ENCODE data around the gene MYCBP. TPM values are rescaled to one million over a fixed set of nuclear protein-coding genes. Genes with fewer than 3 reads are reported as not detected.

The MYCBP gene
- total RNA-seq, 1 donor from 2014 or later, result 14.5 TPM

- no peak for TF ChIP-seq CTCF (IDR thresholded peaks at IDR 0.05; ENCODE audit: borderline replicate concordance)
- H3K9me3 ChIP-seq (replicated peaks), result peaks cover 6% of the 10 kb centered on the region
- intact Hi-C loops (cut with micrococcal nuclease), result no loop called here
- H3K27me3 ChIP-seq (ENCODE audit: low read depth), result peaks cover 100% of the 10 kb centered on the region
- H3K36me3 ChIP-seq, result no peaks in the 10 kb centered on the region
- H3K4me3 ChIP-seq, result no peak overlapping the region
- DNase-seq, result no peak
- H3K4me1 ChIP-seq, result peaks cover 13% of the 10 kb centered on the region
- H3K27ac ChIP-seq (replicated peaks), result no peak overlapping the region
These were observed 58.6 kb downstream of the MYCBP start for GRCh38 chr1:38814444-38814983.

GRCh38 chr1:38812981-38813380, 60.2 kb downstream of the MYCBP start:
- no peak for DNase-seq
- H3K36me3 ChIP-seq, result no peaks in the 10 kb centered on the region
- no peak overlapping the region for H3K27ac ChIP-seq (replicated peaks)
- intact Hi-C loops (cut with micrococcal nuclease), result no loop called here
- H3K4me1 ChIP-seq, result peaks cover 3% of the 10 kb centered on the region
- H3K9me3 ChIP-seq (replicated peaks), result peaks cover 6% of the 10 kb centered on the region
- no peak for TF ChIP-seq CTCF (IDR thresholded peaks at IDR 0.05; ENCODE audit: borderline replicate concordance)
- no peak overlapping the region for H3K4me3 ChIP-seq
- H3K27me3 ChIP-seq (ENCODE audit: low read depth), result peaks cover 100% of the 10 kb centered on the region

Other genes with a start within 250 kb of the MYCBP start
- 20.0 TPM for gene RRAGC, start 13.6 kb downstream of the MYCBP start, total RNA-seq
- not detected for gene GJA9, start 8.2 kb upstream of the MYCBP start, total RNA-seq
- not detected for gene RHBDL2, start 68.5 kb upstream of the MYCBP start, total RNA-seq
- gene AKIRIN1, start 117.9 kb upstream of the MYCBP start, total RNA-seq, result 61.5 TPM
- gene NDUFS5, start 153.0 kb upstream of the MYCBP start, total RNA-seq, result 696 TPM

Measured in left ventricle myocardium inferior (tissue), 1 donor.